ENCODE measurements around the gene NBR1.
"Not testable (repeated sequence)": the region's sequence is repeated elsewhere in the genome, so short reads cannot be mapped to it uniquely, and the experiment has no call there.

The NBR1 gene

DNA sequence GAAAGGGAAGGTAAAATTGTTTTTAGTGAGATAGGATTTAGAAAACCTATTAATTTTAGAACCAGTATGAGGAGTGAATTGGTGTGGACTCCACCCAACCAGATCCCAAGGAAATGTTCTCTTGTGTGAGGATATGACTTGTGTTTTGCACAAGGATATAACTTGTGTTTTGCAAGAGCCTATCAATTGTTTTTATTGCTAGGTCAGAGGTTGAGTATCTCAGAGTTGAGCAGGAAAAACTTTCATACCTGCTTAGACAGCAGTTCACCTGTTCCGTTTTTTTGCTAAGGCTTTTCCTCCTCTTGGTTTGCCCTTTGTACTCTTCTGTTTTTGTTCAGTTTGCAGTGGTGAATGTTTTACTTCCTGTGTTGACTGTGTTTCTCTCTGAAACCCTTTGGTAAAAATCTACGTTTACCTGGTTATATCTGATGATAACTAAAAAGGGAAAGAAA lies 5.1 kb downstream of the NBR1 start:
- Histone ChIP-seq H3K18ac (ENCODE audit: low read depth in 1 of 2, low read length in 2 of 2) (no peak overlapping the region), H3K14ac (ENCODE audit: low read length in 2 of 2) (no peak overlapping the region), H2AK5ac (ENCODE audit: low read length, severe bottlenecking) (no peak overlapping the region), H3K4me1 (ENCODE audit: control insufficient read depth, insufficient read depth, low read depth, low read length) (peaks cover 4% of the 10 kb centered on the region), H2BK15ac (ENCODE audit: low read depth, poor library complexity, severe bottlenecking) (no peak overlapping the region), H3K9ac (ENCODE audit: low read length) (peak overlapping the region; percentile 59), H2BK5ac (ENCODE audit: low read depth, low read length, poor library complexity, severe bottlenecking) (no peak overlapping the region), H3K27me3 (ENCODE audit: control insufficient read depth in 1 of 2, insufficient read depth in 1 of 2, low read length in 2 of 2) (no peaks in the 10 kb centered on the region), H3K23ac (ENCODE audit: low read length in 2 of 2) (no peak overlapping the region), H3K4me2 (ENCODE audit: low read length, poor library complexity, severe bottlenecking) (no peak overlapping the region), H2BK120ac (ENCODE audit: low read depth, low read length) (no peak overlapping the region), H3K27ac (ENCODE audit: low read length, poor library complexity, severe bottlenecking) (no peak overlapping the region), H3K4me3 (ENCODE audit: insufficient read depth in 1 of 2, low read depth in 1 of 2, low read length in 2 of 2) (no peak overlapping the region), H3K4ac (ENCODE audit: low read depth in 1 of 2, low read length in 2 of 2) (no peak overlapping the region), H3K36me3 (ENCODE audit: control insufficient read depth in 1 of 2, insufficient read depth in 2 of 2, low read depth in 1 of 2, low read length in 2 of 2) (peaks cover 15 to 63% of the 10 kb centered on the region in 2 experiments), H3K9me3 (ENCODE audit: control insufficient read depth, low read length) (no peaks in the 10 kb centered on the region), H2BK12ac (ENCODE audit: low read length in 2 of 2) (no peak overlapping the region), H3K79me1 (replicated peaks; ENCODE audit: low read length, poor library complexity, severe bottlenecking) (peaks cover 10% of the 10 kb centered on the region), H2AFZ (ENCODE audit: low read depth, low read length) (no peak overlapping the region), H4K8ac (ENCODE audit: low read length) (no peak overlapping the region), H4K91ac (ENCODE audit: low read length) (no peak overlapping the region)
- DNase-seq = no peak
- WGBS = 100% methylated on average over 2 of the region's 2 CpGs

DNA sequence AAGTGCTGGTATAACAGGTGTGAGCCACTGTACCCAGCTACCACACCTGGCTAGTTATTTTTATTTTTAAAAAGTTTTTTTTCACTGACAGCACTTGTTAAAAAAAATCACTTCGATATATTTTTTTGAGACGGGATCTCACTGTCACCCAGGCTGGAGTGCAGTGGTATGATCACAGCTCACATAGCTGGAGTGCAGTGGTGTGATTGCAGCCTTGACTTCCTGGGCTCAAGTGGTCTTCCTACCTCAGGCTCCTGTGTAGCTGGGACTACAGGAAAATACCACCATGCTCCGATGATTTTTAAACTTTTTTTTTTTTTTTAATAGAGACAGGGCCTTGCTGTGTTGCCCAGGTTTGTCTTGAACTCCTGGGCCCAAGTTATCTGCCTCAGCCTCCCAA lies 12.9 kb downstream of the NBR1 start:
- H3K36me3 ChIP-seq (ENCODE audit: control insufficient read depth in 1 of 2, insufficient read depth in 2 of 2, low read depth in 1 of 2, low read length in 2 of 2) = peaks cover 43 to 70% of the 10 kb centered on the region in 2 experiments
- no peak overlapping the region for H2BK15ac ChIP-seq (ENCODE audit: low read depth, poor library complexity, severe bottlenecking)
- peaks cover 6% of the 10 kb centered on the region for H3K79me1 ChIP-seq (replicated peaks; ENCODE audit: low read length, poor library complexity, severe bottlenecking)
- no peak overlapping the region for H2AK5ac ChIP-seq (ENCODE audit: low read length, severe bottlenecking)
- H3K4me3 ChIP-seq (ENCODE audit: insufficient read depth in 1 of 2, low read depth in 1 of 2, low read length in 2 of 2) = no peak overlapping the region
- H3K9me3 ChIP-seq (ENCODE audit: control insufficient read depth, low read length) = no peaks in the 10 kb centered on the region
- 99% methylated on average over 3 of the region's 3 CpGs for WGBS
- H3K4me1 ChIP-seq (ENCODE audit: control insufficient read depth, insufficient read depth, low read depth, low read length) = no peaks in the 10 kb centered on the region
- no peak overlapping the region for H3K4me2 ChIP-seq (ENCODE audit: low read length, poor library complexity, severe bottlenecking)
- no peak overlapping the region for H2BK5ac ChIP-seq (ENCODE audit: low read depth, low read length, poor library complexity, severe bottlenecking)
- H3K27ac ChIP-seq (ENCODE audit: low read length, poor library complexity, severe bottlenecking) = no peak overlapping the region
- no peak overlapping the region for H2BK120ac ChIP-seq (ENCODE audit: low read depth, low read length)
- no peak overlapping the region for H4K8ac ChIP-seq (ENCODE audit: low read length)
- H3K9ac ChIP-seq (ENCODE audit: low read length) = no peak overlapping the region
- no peak overlapping the region for H3K23ac ChIP-seq (ENCODE audit: low read length in 2 of 2)
- H3K14ac ChIP-seq (ENCODE audit: low read length in 2 of 2) = no peak overlapping the region
- no peak for DNase-seq
- H3K27me3 ChIP-seq (ENCODE audit: control insufficient read depth in 1 of 2, insufficient read depth in 1 of 2, low read length in 2 of 2) = no peaks in the 10 kb centered on the region
- no peak overlapping the region for H2BK12ac ChIP-seq (ENCODE audit: low read length in 2 of 2)
- H2AFZ ChIP-seq (ENCODE audit: low read depth, low read length) = no peak overlapping the region
- H3K18ac ChIP-seq (ENCODE audit: low read depth in 1 of 2, low read length in 2 of 2) = no peak overlapping the region
- no peak overlapping the region for H4K91ac ChIP-seq (ENCODE audit: low read length)
- H3K4ac ChIP-seq (ENCODE audit: low read depth in 1 of 2, low read length in 2 of 2) = no peak overlapping the region

GRCh38 chr17:43186656-43187055 lies 15.6 kb downstream of the NBR1 start:
- Histone ChIP-seq H3K79me1 (replicated peaks; ENCODE audit: low read length, poor library complexity, severe bottlenecking) (peaks cover 11% of the 10 kb centered on the region), H3K36me3 (ENCODE audit: control insufficient read depth in 1 of 2, insufficient read depth in 2 of 2, low read depth in 1 of 2, low read length in 2 of 2) (peaks cover 55 to 72% of the 10 kb centered on the region in 2 experiments)
- not testable (repeated sequence) for H3K9me3 ChIP-seq (ENCODE audit: control insufficient read depth, low read length); H3K14ac ChIP-seq (ENCODE audit: low read length in 2 of 2); H3K23ac ChIP-seq (ENCODE audit: low read length in 2 of 2); H3K4me3 ChIP-seq (ENCODE audit: insufficient read depth in 1 of 2, low read depth in 1 of 2, low read length in 2 of 2); H3K18ac ChIP-seq (ENCODE audit: low read depth in 1 of 2, low read length in 2 of 2); H3K9ac ChIP-seq (ENCODE audit: low read length); H3K27me3 ChIP-seq (ENCODE audit: control insufficient read depth in 1 of 2, insufficient read depth in 1 of 2, low read length in 2 of 2); H2BK5ac ChIP-seq (ENCODE audit: low read depth, low read length, poor library complexity, severe bottlenecking); H2BK15ac ChIP-seq (ENCODE audit: low read depth, poor library complexity, severe bottlenecking); H3K4ac ChIP-seq (ENCODE audit: low read depth in 1 of 2, low read length in 2 of 2); H4K91ac ChIP-seq (ENCODE audit: low read length); H2BK12ac ChIP-seq (ENCODE audit: low read length in 2 of 2); H4K8ac ChIP-seq (ENCODE audit: low read length); H2AK5ac ChIP-seq (ENCODE audit: low read length, severe bottlenecking); H2BK120ac ChIP-seq (ENCODE audit: low read depth, low read length); H3K4me2 ChIP-seq (ENCODE audit: low read length, poor library complexity, severe bottlenecking); H3K27ac ChIP-seq (ENCODE audit: low read length, poor library complexity, severe bottlenecking); H3K4me1 ChIP-seq (ENCODE audit: control insufficient read depth, insufficient read depth, low read depth, low read length); H2AFZ ChIP-seq (ENCODE audit: low read depth, low read length); DNase-seq
- 96% methylated on average over 5 of the region's 5 CpGs for WGBS

- no peak for DNase-seq
- no peak overlapping the region for H3K4me2 ChIP-seq (ENCODE audit: low read length, poor library complexity, severe bottlenecking)
- H2BK12ac ChIP-seq (ENCODE audit: low read length in 2 of 2) = no peak overlapping the region
- no peak overlapping the region for H2BK15ac ChIP-seq (ENCODE audit: low read depth, poor library complexity, severe bottlenecking)
- H3K14ac ChIP-seq (ENCODE audit: low read length in 2 of 2) = no peak overlapping the region
- H3K36me3 ChIP-seq (ENCODE audit: control insufficient read depth in 1 of 2, insufficient read depth in 2 of 2, low read depth in 1 of 2, low read length in 2 of 2) = peaks cover 62 to 93% of the 10 kb centered on the region in 2 experiments
- no peaks in the 10 kb centered on the region for H3K27me3 ChIP-seq (ENCODE audit: control insufficient read depth in 1 of 2, insufficient read depth in 1 of 2, low read length in 2 of 2)
- H3K4me3 ChIP-seq (ENCODE audit: insufficient read depth in 1 of 2, low read depth in 1 of 2, low read length in 2 of 2) = no peak overlapping the region
- no peak overlapping the region for H3K4ac ChIP-seq (ENCODE audit: low read depth in 1 of 2, low read length in 2 of 2)
- no peak overlapping the region for H3K9ac ChIP-seq (ENCODE audit: low read length)
- WGBS = 98% methylated on average over 5 of the region's 5 CpGs
- H3K9me3 ChIP-seq (ENCODE audit: control insufficient read depth, low read length) = no peaks in the 10 kb centered on the region
- no peak overlapping the region for H4K91ac ChIP-seq (ENCODE audit: low read length)
- H3K79me1 ChIP-seq (replicated peaks; ENCODE audit: low read length, poor library complexity, severe bottlenecking) = peaks cover 11% of the 10 kb centered on the region
- no peak overlapping the region for H2AK5ac ChIP-seq (ENCODE audit: low read length, severe bottlenecking)
- no peak overlapping the region for H2BK5ac ChIP-seq (ENCODE audit: low read depth, low read length, poor library complexity, severe bottlenecking)
- H3K18ac ChIP-seq (ENCODE audit: low read depth in 1 of 2, low read length in 2 of 2) = no peak overlapping the region
- no peak overlapping the region for H3K23ac ChIP-seq (ENCODE audit: low read length in 2 of 2)
- no peak overlapping the region for H2BK120ac ChIP-seq (ENCODE audit: low read depth, low read length)
- no peaks in the 10 kb centered on the region for H3K4me1 ChIP-seq (ENCODE audit: control insufficient read depth, insufficient read depth, low read depth, low read length)
- H4K8ac ChIP-seq (ENCODE audit: low read length) = no peak overlapping the region
- no peak overlapping the region for H2AFZ ChIP-seq (ENCODE audit: low read depth, low read length)
- H3K27ac ChIP-seq (ENCODE audit: low read length, poor library complexity, severe bottlenecking) = no peak overlapping the region
Measured at GRCh38 chr17:43193251-43193650, 22.2 kb downstream of the NBR1 start.
